Muscle of arm (tissue), 12 donors: ENCODE results near the gene FCER1G. TPM values are rescaled to one million over a fixed set of nuclear protein-coding genes. Genes with fewer than 3 reads are reported as not detected.
"Not testable (repeated sequence)": the region's sequence is repeated elsewhere in the genome, so short reads cannot be mapped to it uniquely, and the experiment has no call there.

ENCODE experiments used
- DNase-seq: peaks from one replicate; pipeline ENCODE4 v3.0.0-alpha.2; 2013
- polyA plus RNA-seq, 12 donors: library from polyadenylated mRNA; unstranded; fragments of 120-200 nt; gene quantifications; one replicate each; pipeline ENCODE4 v1.2.1, GENCODE V29; 2013; ENCODE audit not compliant: insufficient read length in 12 of 12

The FCER1G gene
- polyA plus RNA-seq, 12 donors: 12.5 to 37.0 (median 18.9) TPM; not detected in 2

GRCh38 chr1:161227196-161227871, 12.2 kb downstream of the FCER1G start:
- DNase-seq: peak; percentile 77

- no peak for DNase-seq
These were observed 12.9 kb downstream of the FCER1G start for GRCh38 chr1:161228032-161228431.

- DNase-seq: no peak
These were observed 14.8 kb downstream of the FCER1G start for GRCh38 chr1:161229896-161230295.

- no peak for DNase-seq
These were observed 15.7 kb downstream of the FCER1G start for GRCh38 chr1:161230762-161231161.

GRCh38 chr1:161233102-161233501, 18.0 kb downstream of the FCER1G start:
- no peak for DNase-seq

- DNase-seq: no peak
These were observed 21.1 kb downstream of the FCER1G start for GRCh38 chr1:161235957-161236775.

GRCh38 chr1:161238039-161238473, 23.0 kb downstream of the FCER1G start, which contains the start of gene NR1I3:
NR1I3 (minus strand) TSS chr1:161238203; CDS start chr1:161236565, 1,638 bp downstream.
- no peak for DNase-seq

GRCh38 chr1:161241682-161242081, 26.6 kb downstream of the FCER1G start:
- DNase-seq: no peak

- no peak for DNase-seq
These were observed 27.2 kb downstream of the FCER1G start for GRCh38 chr1:161242313-161242712.

GRCh38 chr1:161244888-161245287, 29.8 kb downstream of the FCER1G start:
- DNase-seq: no peak

- not testable (repeated sequence) for DNase-seq
These were observed 35.0 kb downstream of the FCER1G start for GRCh38 chr1:161250100-161250499.

- DNase-seq: no peak
These were observed 35.7 kb downstream of the FCER1G start for GRCh38 chr1:161250829-161251228.

GRCh38 chr1:161251579-161251978, 36.5 kb downstream of the FCER1G start:
- DNase-seq: no peak

GRCh38 chr1:161255302-161255701, 40.2 kb downstream of the FCER1G start:
- DNase-seq: not testable (repeated sequence)

- not testable (repeated sequence) for DNase-seq
These were observed 40.9 kb downstream of the FCER1G start for GRCh38 chr1:161255955-161256520.

GRCh38 chr1:161257109-161257508, 42.0 kb downstream of the FCER1G start:
- DNase-seq: not testable (repeated sequence)

GRCh38 chr1:161258439-161259344, 43.6 kb downstream of the FCER1G start, which contains the start of gene PCP4L1:
PCP4L1 (plus strand) TSS chr1:161258745; CDS start chr1:161258975, 230 bp downstream.
- peak; percentile 20 for DNase-seq

GRCh38 chr1:161259345-161259702, 44.2 kb downstream of the FCER1G start:
- no peak for DNase-seq

- no peak for DNase-seq
These were observed 44.7 kb downstream of the FCER1G start for GRCh38 chr1:161259765-161260164.

GRCh38 chr1:161260376-161261260, 45.5 kb downstream of the FCER1G start:
- DNase-seq: no peak
